ENCODE measurements around the gene PRAMEF1.

DNA sequence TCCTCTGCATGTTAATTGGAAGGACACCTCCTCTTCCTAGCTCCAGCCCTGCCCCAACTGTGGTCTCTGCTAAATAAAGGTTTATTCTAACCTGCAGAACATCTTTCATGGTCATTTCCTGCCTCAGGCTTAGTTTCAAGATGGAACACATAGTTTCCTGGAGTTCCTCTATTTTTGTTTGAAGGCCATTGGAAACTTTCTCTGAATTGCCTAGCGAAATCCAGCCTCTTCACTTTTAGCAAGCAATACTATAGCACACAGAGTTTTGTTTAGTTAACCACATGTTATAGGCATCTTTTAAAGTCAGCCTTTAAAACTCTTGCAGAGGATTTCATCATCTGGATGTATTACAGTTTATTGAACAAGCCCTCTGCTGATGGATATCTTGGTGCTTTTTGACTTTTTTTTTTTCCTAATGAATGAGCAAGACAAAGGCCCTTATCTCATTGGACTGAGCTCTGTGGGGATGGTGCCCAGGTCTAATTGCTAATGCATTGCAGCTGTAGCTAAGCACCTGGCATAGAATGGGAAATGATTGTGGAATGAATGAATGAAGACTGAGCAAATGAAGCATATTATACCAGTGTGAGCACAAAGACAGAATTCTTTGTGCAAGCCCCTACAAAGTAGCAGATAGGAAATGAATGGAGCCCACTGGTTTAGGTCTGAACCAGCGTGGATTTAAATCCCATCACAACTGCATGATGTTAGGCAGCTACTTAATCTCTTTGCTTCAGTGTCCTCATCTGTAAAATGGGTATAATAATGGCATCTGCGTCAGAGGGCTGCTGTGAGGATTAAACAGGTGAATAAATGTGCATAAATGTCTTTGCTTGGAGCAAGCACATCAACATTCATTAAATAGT lies 45.8 kb upstream of the PRAMEF1 start:
- TF ChIP-seq FOXK2 (IDR thresholded peaks at IDR 0.05) (no peak), L3MBTL2 (conservative IDR thresholded peaks at IDR 0.05) (no peak), NFRKB (IDR thresholded peaks at IDR 0.05) (no peak), LEF1 (IDR thresholded peaks at IDR 0.05; ENCODE audit: borderline replicate concordance) (no peak), TARDBP (IDR thresholded peaks at IDR 0.05) (no peak), CTBP1 (IDR thresholded peaks at IDR 0.05; ENCODE audit: borderline replicate concordance) (no peak), ZNF384 (IDR thresholded peaks at IDR 0.05) (no peak), SP1 (IDR thresholded peaks at IDR 0.05) (no peak)
